VCaP (cell line): ENCODE data around the gene VIPR1.

Source experiments
- H3K27ac ChIP-seq: fragments of 450-650 bp; 2 replicates; pipeline ENCODE4 v1.5.1; 2017
- CTCF ChIP-seq: fragments of 450-650 bp; conservative IDR thresholded peaks from 2 replicates; pipeline ENCODE4 v1.5.1; 2017; ENCODE audit warnings: mild to moderate bottlenecking, moderate library complexity

The VIPR1 gene

GRCh38 chr3:42533161-42533897 is 30.9 kb downstream of the VIPR1 start:
- TF ChIP-seq CTCF, result no peak
- 0 out of 2 replicates have a peak overlapping the region, but pooled peaks have one; percentile 13 for H3K27ac ChIP-seq

GRCh38 chr3:42535981-42536784 is 33.7 kb downstream of the VIPR1 start:
- no peak overlapping the region for H3K27ac ChIP-seq
- TF ChIP-seq CTCF, result peak; percentile 49

- TF ChIP-seq CTCF, result no peak
- no peak overlapping the region for H3K27ac ChIP-seq
Measured at GRCh38 chr3:42537350-42537749, 34.9 kb downstream of the VIPR1 start.

GRCh38 chr3:42539871-42540714 is 37.6 kb downstream of the VIPR1 start:
- peak; percentile 76 for TF ChIP-seq CTCF
- peak overlapping the region; percentile 14; the same call in 1 of the 2 replicates for H3K27ac ChIP-seq

- TF ChIP-seq CTCF, result no peak
- H3K27ac ChIP-seq, result peak overlapping the region; percentile 14; the same call in 1 of the 2 replicates
Measured at GRCh38 chr3:42541079-42541478, 38.6 kb downstream of the VIPR1 start.

- TF ChIP-seq CTCF, result peak; percentile 35
- peak overlapping the region; percentile 99 for H3K27ac ChIP-seq
Measured at GRCh38 chr3:42544492-42545283, 42.2 kb downstream of the VIPR1 start.
